Natural killer cell (primary cell): ENCODE data around the gene NKX1-2. TPM values are rescaled to one million over a fixed set of nuclear protein-coding genes. Genes with fewer than 3 reads are reported as not detected.

Experiments
- ATAC-seq, 3 donors: fragments of 150-1000 bp in 2 of 3; fragments of 200-7000 bp in 1 of 3; cut with Tn5 transposase; 1 replicate in 1 of 3; 2 replicates in 2 of 3; pipeline ENCODE4 v1.10.0; 2021; ENCODE audit warnings: mild to moderate bottlenecking in 2 of 3, moderate library complexity in 2 of 3
- DNase-seq, 2 donors: peaks; one replicate each; pipeline versions ENCODE4 v3.0.0 to v3.0.0-alpha.2; 2013 to 2021; ENCODE audit warnings: mixed read lengths in 1 of 2
- H3K27ac ChIP-seq: one replicate; pipeline ENCODE4 v1.5.1; 2013; ENCODE audit warnings: mild to moderate bottlenecking, low read length
- H3K27me3 ChIP-seq: one replicate; pipeline ENCODE4 v1.6.1; 2013; ENCODE audit warnings: low read length; ENCODE audit not compliant: control insufficient read depth, insufficient read depth
- H3K36me3 ChIP-seq: one replicate; pipeline ENCODE4 v1.6.1; 2013; ENCODE audit warnings: low read length; ENCODE audit not compliant: control insufficient read depth, insufficient read depth
- H3K4me1 ChIP-seq: one replicate; pipeline ENCODE4 v1.6.1; 2013; ENCODE audit warnings: low read length; ENCODE audit not compliant: control insufficient read depth, insufficient read depth
- H3K4me3 ChIP-seq: one replicate; pipeline ENCODE4 v1.5.1; 2013; ENCODE audit warnings: low read length
- H3K9me3 ChIP-seq: one replicate; pipeline ENCODE4 v1.6.1; 2013; ENCODE audit warnings: low read length; ENCODE audit not compliant: control insufficient read depth, insufficient read depth
- H3K27ac Mint-ChIP-seq, 2 donors: one replicate each; pipeline ENCODE4 v1.8.0; 2022; ENCODE audit warnings: mild to moderate bottlenecking in 2 of 2, mixed read lengths in 2 of 2, moderate library complexity in 1 of 2
- H3K27me3 Mint-ChIP-seq, 2 donors: one replicate each; pipeline ENCODE4 v1.8.0; 2022; ENCODE audit warnings: low read depth in 2 of 2, mixed read lengths in 2 of 2
- H3K36me3 Mint-ChIP-seq: one replicate; pipeline ENCODE4 v1.8.0; 2022; ENCODE audit warnings: mixed read lengths
- H3K4me1 Mint-ChIP-seq, 2 donors: one replicate each; pipeline ENCODE4 v1.8.0; 2022; ENCODE audit warnings: mixed read lengths in 2 of 2
- H3K4me3 Mint-ChIP-seq: one replicate; pipeline ENCODE4 v1.8.0; 2022; ENCODE audit warnings: mild to moderate bottlenecking, moderate library complexity, mixed read lengths
- H3K9me3 Mint-ChIP-seq, 2 donors: one replicate each; pipeline ENCODE4 v1.8.0; 2022; ENCODE audit warnings: mixed read lengths in 2 of 2
- CTCF ChIP-seq: fragments of 200-600 bp; IDR thresholded peaks from one replicate; pipeline ENCODE4 v1.8.0; 2022; ENCODE audit warnings: antibody characterized with exemption
- WGBS: methylation state at CpG from one replicate; pipeline ENCODE4 v1.1.7; 2013; ENCODE audit warnings: missing lambda C conversion rate; ENCODE audit not compliant: insufficient coverage; 5-methylcytosine and 5-hydroxymethylcytosine counted together
- intact Hi-C: fragments of 100-400 bp; cut with micrococcal nuclease; formaldehyde crosslinking; loops from one replicate; pipeline ENCODE4 v1.14.2; 2022
- total RNA-seq, 4 donors: library from RNA; stranded (reverse); fragments of 120-200 nt in 1 of 4; gene quantifications; one replicate each; pipeline versions ENCODE4 v1.2.3 to v1.2.4, GENCODE V29; 2013 to 2022

The NKX1-2 gene
- total RNA-seq, 3 donors from 2014 or later (not counting 1 experiment from before 2014, with no cell fraction given), result not detected

GRCh38 chr10:124464028-124464965 is 14.5 kb upstream of the NKX1-2 start:
- Histone ChIP-seq H3K27ac (no peak overlapping the region), H3K4me1 (peaks cover 17% of the 10 kb centered on the region), H3K27me3 (no peaks in the 10 kb centered on the region), H3K9me3 (no peaks in the 10 kb centered on the region), H3K36me3 (no peaks in the 10 kb centered on the region), H3K4me3 (no peak overlapping the region)
- Mint-ChIP-seq H3K36me3 (no peaks in the 10 kb centered on the region), H3K27ac (peak overlapping the region in 1 of 2 donors; percentile 34), H3K4me1 (peaks cover 5 to 20% of the 10 kb centered on the region in 2 donors), H3K4me3 (no peak overlapping the region), H3K27me3 (no peaks in the 10 kb centered on the region), H3K9me3 (no peaks in the 10 kb centered on the region)
- no peak for DNase-seq
- intact Hi-C loops, result loop anchor here (5.0 kb wide), 1 partner anchor 47 kb away; the partner anchor contains the start of gene OAT
- TF ChIP-seq CTCF, result no peak
- ATAC-seq, result no peak
- 83% methylated on average over 9 of the region's 9 CpGs for WGBS

GRCh38 chr10:124462348-124462695 is 12.5 kb upstream of the NKX1-2 start:
- no peaks in the 10 kb centered on the region for H3K27me3 ChIP-seq
- DNase-seq (no peak), ATAC-seq (no peak)
- Mint-ChIP-seq H3K27me3 (peaks cover 5 to 7% of the 10 kb centered on the region in 2 donors), H3K9me3 (no peaks in the 10 kb centered on the region), H3K4me1 (peaks cover 5 to 18% of the 10 kb centered on the region in 2 donors), H3K36me3 (no peaks in the 10 kb centered on the region), H3K27ac (peak overlapping the region; percentile 77 to 90), H3K4me3 (peak overlapping the region; percentile 91)
- peaks cover 17% of the 10 kb centered on the region for H3K4me1 ChIP-seq
- H3K36me3 ChIP-seq, result no peaks in the 10 kb centered on the region
- intact Hi-C loops, result loop anchor here (5.0 kb wide), 1 partner anchor 45 kb away; the partner anchor contains the start of gene OAT
- no peaks in the 10 kb centered on the region for H3K9me3 ChIP-seq
- H3K27ac ChIP-seq, result no peak overlapping the region
- 79% methylated on average over 6 of the region's 8 CpGs for WGBS
- TF ChIP-seq CTCF, result no peak
- peak overlapping the region; percentile 55 for H3K4me3 ChIP-seq

GRCh38 chr10:124461642-124462347 is 12.0 kb upstream of the NKX1-2 start, which contains the start of gene LHPP:
Gene LHPP (plus strand): TSS chr10:124461823. CDS start chr10:124461863, 40 bp downstream.
- H3K4me3 Mint-ChIP-seq, result peak within 1 kb of the TSS; percentile 97
- Histone ChIP-seq H3K4me3 (peak within 1 kb of the TSS; percentile 55), H3K27me3 (no peaks in the 10 kb centered on the region), H3K27ac (peak within 1 kb of the TSS; percentile 85), H3K36me3 (no peaks in the 10 kb centered on the region), H3K4me1 (peaks cover 17% of the 10 kb centered on the region), H3K9me3 (no peaks in the 10 kb centered on the region)
- intact Hi-C loops, result loop anchor here (5.0 kb wide), 1 partner anchor 44 kb away; the partner anchor contains the start of gene OAT
- under 1% methylated on average over 81 of the region's 81 CpGs for WGBS
- peaks cover 5 to 18% of the 10 kb centered on the region in 2 donors for H3K4me1 Mint-ChIP-seq
- H3K27me3 Mint-ChIP-seq, result peaks cover 7 to 10% of the 10 kb centered on the region in 2 donors
- ATAC-seq (peak; percentile 95 to 97 (median 97)), DNase-seq (peak; percentile 87 to 91)
- no peaks in the 10 kb centered on the region for H3K9me3 Mint-ChIP-seq
- no peaks in the 10 kb centered on the region for H3K36me3 Mint-ChIP-seq
- peak; percentile 38 for TF ChIP-seq CTCF
- H3K27ac Mint-ChIP-seq, result peak within 1 kb of the TSS; percentile 77 to 90
